Muscle layer of colon (tissue), 2 donors: ENCODE results near the gene RGS17.
"Not testable (repeated sequence)": the region's sequence is repeated elsewhere in the genome, so short reads cannot be mapped to it uniquely, and the experiment has no call there.

Experiments used
- H3K27ac ChIP-seq: one replicate; pipeline ENCODE4 v1.7.0; 2013; ENCODE audit warnings: low read depth, mild to moderate bottlenecking, low read length, moderate library complexity
- H3K27me3 ChIP-seq, 2 donors: one replicate each; pipeline ENCODE4 v1.7.0; 2013; ENCODE audit warnings: low read length in 2 of 2, mild to moderate bottlenecking in 2 of 2; ENCODE audit not compliant: insufficient read depth in 2 of 2, control insufficient read depth in 1 of 2
- H3K36me3 ChIP-seq: one replicate; pipeline ENCODE4 v1.7.0; 2013; ENCODE audit warnings: mild to moderate bottlenecking, low read length; ENCODE audit not compliant: insufficient read depth
- H3K4me1 ChIP-seq: one replicate; pipeline ENCODE4 v1.7.0; 2013; ENCODE audit warnings: mild to moderate bottlenecking, low read length; ENCODE audit not compliant: insufficient read depth
- H3K4me3 ChIP-seq, 2 donors: one replicate each; pipeline ENCODE4 v1.7.0; 2013; ENCODE audit warnings: low read length in 2 of 2, low read depth in 1 of 2, mild to moderate bottlenecking in 1 of 2, moderate library complexity in 1 of 2
- H3K9ac ChIP-seq: one replicate; pipeline ENCODE4 v1.7.0; 2013; ENCODE audit warnings: low read length
- H3K9me3 ChIP-seq: one replicate; pipeline ENCODE4 v1.7.0; 2013; ENCODE audit warnings: mild to moderate bottlenecking, low read length
- donor health status: abdominal sarcoma.
- donor health status: Adenocarcinoma of cecum.

The RGS17 gene

DNA sequence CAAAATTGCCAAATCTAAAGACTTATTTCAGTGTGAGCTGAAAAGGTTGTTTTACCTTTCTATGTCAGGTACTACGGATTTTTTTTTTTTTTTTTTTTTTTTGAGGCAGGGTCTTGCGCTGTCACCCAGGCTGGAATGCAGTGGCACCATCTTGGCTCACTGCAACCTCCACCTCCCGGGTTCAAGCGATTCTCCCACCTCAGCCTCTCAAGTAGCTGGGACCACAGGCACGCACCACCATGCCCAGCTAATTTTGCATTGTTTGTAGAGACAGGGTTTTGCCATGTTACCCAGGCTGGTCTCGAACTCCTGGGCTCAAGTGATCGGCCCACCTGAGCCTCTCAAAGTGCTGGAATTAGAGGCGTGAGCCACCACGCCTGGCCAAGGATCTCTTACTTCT lies 130.3 kb downstream of the RGS17 start:
- peaks cover 16% of the 10 kb centered on the region for H3K36me3 ChIP-seq
- H3K27ac ChIP-seq, H3K27me3 ChIP-seq, H3K9ac ChIP-seq, H3K9me3 ChIP-seq: not testable (repeated sequence)
- peaks cover 22% of the 10 kb centered on the region for H3K4me1 ChIP-seq
- H3K4me3 ChIP-seq, result peak overlapping the region in 1 of 2 donors; percentile 92

DNA sequence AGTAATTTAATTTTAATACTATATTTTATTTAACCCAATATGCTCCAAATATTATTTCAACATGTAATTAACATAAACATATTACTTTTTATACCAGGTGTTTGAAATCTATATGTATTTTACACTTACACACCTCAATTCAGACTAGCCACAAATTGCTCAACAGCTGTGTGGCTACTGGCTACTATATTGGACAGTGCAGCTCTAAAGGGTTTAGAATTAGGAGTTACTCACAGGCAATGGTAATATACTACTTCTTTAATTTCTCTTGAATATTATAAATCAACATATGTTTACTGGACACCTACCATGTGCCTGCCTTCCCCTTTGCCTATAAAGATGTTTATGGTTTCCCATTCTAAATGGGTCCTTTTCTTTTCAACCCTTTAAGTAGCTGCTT lies 130.8 kb downstream of the RGS17 start:
- no peak overlapping the region for H3K4me3 ChIP-seq
- H3K36me3 ChIP-seq, result peaks cover 21% of the 10 kb centered on the region
- H3K27ac ChIP-seq, result no peak overlapping the region
- H3K4me1 ChIP-seq, result peaks cover 22% of the 10 kb centered on the region
- no peaks in the 10 kb centered on the region for H3K27me3 ChIP-seq
- H3K9me3 ChIP-seq, result no peaks in the 10 kb centered on the region
- no peak overlapping the region for H3K9ac ChIP-seq

DNA sequence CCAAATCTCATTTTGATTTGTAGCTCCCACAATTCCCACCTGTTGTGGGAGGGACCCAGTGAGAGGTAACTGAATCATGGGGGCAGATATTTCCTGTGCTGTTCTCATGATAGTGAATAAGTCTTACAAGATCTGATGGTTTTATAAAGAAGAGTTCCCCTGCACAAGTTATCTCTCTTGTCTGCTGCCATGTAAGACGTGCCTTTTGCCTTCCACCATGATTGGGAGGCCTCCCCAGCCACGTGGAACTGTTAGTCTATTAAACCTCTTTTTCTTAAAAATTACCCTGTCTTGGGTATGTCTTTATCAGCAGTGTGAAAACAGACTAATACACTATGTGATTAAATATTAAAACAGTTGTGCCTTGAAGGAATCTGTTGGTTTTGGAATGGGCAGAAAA lies 131.5 kb downstream of the RGS17 start:
- not testable (repeated sequence) for H3K9me3 ChIP-seq, H3K9ac ChIP-seq, H3K27me3 ChIP-seq, H3K27ac ChIP-seq, H3K4me3 ChIP-seq
- Histone ChIP-seq H3K36me3 (peaks cover 21% of the 10 kb centered on the region), H3K4me1 (peaks cover 22% of the 10 kb centered on the region)

DNA sequence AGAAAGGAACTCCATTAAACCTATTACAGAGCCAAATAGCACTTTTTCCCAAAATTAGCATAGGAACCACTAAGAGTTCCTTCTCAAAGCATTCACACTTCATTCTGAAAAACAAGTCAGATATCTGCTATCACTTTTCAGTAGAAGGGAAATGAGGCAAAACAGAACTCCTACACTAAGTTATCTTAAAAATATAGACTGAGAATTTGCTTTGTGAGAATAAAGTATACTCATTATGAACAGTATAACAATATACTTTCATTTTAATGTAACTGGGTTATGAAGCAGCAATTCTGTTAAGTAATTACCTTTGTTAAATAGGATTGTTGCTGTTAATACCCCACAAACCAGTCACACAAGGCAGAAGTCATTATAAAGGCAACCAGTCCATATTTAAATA lies 137.2 kb downstream of the RGS17 start:
- Histone ChIP-seq H3K36me3 (peaks cover 26% of the 10 kb centered on the region), H3K4me1 (no peaks in the 10 kb centered on the region), H3K4me3 (no peak overlapping the region), H3K9me3 (no peaks in the 10 kb centered on the region), H3K9ac (no peak overlapping the region), H3K27me3 (no peaks in the 10 kb centered on the region), H3K27ac (no peak overlapping the region)

DNA sequence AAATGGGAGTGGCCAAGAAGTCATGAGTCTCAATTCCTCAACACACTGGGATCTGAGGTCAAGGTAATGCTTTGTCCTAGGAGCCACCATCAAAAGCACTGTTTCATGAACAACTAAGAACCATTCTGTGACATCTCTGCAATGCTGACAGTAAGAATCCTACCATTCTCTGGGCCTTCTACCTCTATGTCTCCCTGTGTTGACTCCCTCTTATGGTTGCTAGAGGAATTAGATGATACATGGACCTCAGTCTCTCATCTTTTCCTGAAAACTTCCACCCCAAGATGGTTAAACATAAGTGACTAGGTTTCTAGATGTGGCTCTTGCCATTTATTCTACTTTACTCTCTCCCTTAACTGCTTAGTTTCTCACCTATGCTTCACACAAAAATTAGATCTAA lies 137.7 kb downstream of the RGS17 start:
- H3K36me3 ChIP-seq, result peaks cover 26% of the 10 kb centered on the region
- no peaks in the 10 kb centered on the region for H3K27me3 ChIP-seq
- no peaks in the 10 kb centered on the region for H3K9me3 ChIP-seq
- H3K4me3 ChIP-seq, result no peak overlapping the region
- H3K9ac ChIP-seq, result no peak overlapping the region
- H3K4me1 ChIP-seq, result no peaks in the 10 kb centered on the region
- H3K27ac ChIP-seq, result no peak overlapping the region

DNA sequence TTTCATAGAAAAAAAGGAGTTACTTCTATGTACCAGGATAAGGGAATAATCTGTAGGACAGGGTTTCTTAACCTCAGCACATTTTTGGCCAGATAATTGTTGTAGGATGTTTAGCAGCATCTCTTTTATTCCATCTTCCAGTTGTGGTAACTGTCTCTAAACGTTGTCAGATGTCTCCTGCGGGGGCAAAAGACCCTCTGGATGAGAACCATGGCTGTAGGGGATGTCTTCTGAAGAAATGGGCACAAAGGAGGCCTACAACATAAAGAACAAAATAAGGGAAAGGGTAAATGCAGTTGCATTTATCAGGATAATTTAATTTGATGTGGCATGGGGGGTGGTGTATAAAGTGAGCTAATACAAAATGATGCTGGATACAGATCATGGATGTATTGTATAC lies 144.1 kb downstream of the RGS17 start:
- Histone ChIP-seq H3K9me3 (no peaks in the 10 kb centered on the region), H3K4me1 (peaks cover 20% of the 10 kb centered on the region), H3K27me3 (no peaks in the 10 kb centered on the region), H3K36me3 (no peaks in the 10 kb centered on the region), H3K27ac (no peak overlapping the region), H3K4me3 (no peak overlapping the region), H3K9ac (no peak overlapping the region)

DNA sequence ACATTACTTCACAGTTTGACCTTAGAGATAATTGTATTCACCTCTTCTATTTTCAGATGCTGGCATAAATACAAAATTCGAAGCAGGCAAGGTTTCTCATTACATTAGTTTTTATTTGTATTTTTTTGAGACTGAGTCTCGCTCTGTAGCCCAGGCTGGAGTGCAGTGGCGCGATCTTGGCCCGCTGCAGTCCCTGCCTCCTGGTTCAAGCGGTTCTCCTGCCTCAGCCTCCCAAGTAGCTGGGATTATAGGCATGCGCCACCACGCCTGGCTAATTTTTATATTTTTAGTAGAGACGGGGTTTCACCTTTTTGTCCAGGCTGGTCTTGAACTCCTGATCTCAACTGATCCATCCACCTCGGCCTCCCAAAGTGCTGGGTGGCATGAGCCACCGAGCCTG lies 145.8 kb downstream of the RGS17 start:
- not testable (repeated sequence) for H3K9me3 ChIP-seq, H3K27ac ChIP-seq, H3K4me3 ChIP-seq, H3K27me3 ChIP-seq, H3K36me3 ChIP-seq, H3K9ac ChIP-seq
- peaks cover 21% of the 10 kb centered on the region for H3K4me1 ChIP-seq

DNA sequence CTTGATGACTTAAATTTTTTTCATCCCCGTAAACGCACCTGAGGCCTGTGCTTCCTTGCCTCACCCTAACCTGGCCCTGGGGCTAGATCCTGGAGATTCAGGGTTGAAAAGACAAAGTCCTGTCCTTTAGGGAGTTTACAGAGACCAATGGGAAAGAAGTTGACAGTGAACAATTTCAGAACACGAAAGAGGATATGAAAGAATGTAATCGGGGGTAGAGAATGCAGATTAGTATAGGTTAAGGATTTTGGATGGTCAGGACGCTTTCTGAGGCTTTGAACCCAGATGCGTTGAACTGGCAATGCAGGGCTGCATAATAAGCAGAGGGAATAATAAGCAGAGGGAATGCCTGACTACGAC lies 146.6 kb downstream of the RGS17 start:
- Histone ChIP-seq H3K4me1 (peaks cover 21% of the 10 kb centered on the region), H3K9me3 (no peaks in the 10 kb centered on the region), H3K9ac (peak overlapping the region; percentile 90), H3K4me3 (peak overlapping the region; percentile 29 to 96), H3K27ac (peak overlapping the region; percentile 92), H3K36me3 (no peaks in the 10 kb centered on the region), H3K27me3 (no peaks in the 10 kb centered on the region)

DNA sequence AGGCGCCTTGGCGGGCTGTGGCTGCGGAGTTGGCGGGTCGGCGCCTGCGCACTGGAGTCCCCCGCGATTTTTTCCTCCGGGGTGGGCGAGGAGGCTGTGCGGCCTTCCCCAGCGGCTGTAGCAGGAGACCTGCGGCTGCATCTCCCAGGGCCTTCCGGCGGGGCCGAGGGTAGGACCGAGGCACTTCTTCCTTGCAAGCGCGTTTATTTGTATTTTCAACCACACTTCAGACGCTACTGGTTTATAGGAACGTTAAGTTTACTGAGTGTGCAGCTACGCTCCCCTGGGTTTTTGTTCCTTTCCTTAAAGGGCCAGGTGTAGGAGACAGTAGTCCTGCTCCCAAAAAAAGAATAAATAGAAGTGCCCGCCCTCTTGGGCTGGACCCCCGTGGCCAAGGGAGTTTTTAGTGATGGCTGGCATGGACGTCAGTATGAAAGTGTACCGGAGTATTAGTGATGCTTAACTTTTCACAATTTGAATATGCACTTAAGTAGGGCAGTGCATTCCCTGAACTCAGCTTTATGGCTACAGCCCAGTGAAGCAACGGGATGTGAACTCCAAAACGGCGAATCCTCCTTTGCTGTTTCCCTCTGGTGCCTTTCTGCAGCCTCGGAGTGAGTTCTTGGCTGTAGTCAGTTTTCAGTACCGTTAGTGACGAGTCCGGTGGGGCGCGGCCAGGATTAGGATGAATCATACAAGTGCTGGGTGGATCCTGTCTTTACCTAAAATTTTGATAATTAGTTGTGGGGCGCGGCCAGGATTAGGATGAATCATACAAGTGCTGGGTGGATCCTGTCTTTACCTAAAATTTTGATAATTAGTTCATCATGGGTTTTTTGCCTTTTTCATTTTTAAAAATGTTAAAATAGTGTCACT lies 147.2 kb downstream of the RGS17 start:
- Histone ChIP-seq H3K36me3 (no peaks in the 10 kb centered on the region), H3K9ac (peak overlapping the region; percentile 90), H3K27me3 (no peaks in the 10 kb centered on the region), H3K4me3 (peak overlapping the region; percentile 73 to 96), H3K4me1 (peaks cover 21% of the 10 kb centered on the region), H3K27ac (peak overlapping the region; percentile 92), H3K9me3 (no peaks in the 10 kb centered on the region)

DNA sequence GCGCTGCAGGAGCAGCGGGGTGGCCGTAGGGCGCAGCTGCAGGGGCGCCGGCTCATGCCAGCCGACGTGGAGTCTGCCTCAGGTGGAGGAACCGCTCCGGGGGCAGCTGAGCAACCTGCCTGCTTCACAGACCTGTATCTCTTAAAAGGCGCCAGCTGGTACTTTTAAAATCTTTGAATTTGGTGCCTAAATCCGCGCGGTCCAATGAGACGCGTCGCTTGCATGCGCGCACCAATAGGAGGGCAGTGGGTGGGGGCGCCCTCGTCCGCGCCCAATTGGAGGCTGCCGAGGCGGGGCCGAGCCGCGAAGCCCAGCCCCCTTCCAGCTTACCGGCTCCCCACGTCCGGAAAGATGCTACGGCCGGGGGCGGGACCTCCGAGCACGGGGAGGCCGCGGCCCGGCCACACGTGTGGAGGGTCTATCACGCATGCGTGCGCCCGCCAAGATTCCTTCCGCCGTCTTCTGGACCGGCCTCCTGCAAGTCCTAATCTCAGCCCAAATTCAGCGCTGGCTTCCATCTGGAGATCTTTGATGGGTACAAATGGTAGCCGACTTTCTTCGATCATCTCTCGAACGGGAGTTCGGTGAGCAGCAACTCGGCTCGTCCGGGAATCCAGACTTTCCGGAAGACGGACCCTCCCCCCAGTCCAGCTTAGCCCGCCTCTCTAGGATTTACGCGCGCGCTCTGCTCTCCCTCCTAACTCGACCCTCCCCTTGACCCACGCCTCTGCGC lies 148.0 kb downstream of the RGS17 start, which contains the start of gene FBXO5:
FBXO5 (minus strand) TSS at position 138 of the 733 bp plus-strand sequence; CDS start at position 56, 82 bp downstream.
- Histone ChIP-seq H3K4me1 (peaks cover 21% of the 10 kb centered on the region), H3K9me3 (no peaks in the 10 kb centered on the region), H3K9ac (peak within 1 kb of the TSS; percentile 90), H3K36me3 (no peaks in the 10 kb centered on the region), H3K4me3 (peak within 1 kb of the TSS; percentile 93 to 96), H3K27ac (peak within 1 kb of the TSS; percentile 92), H3K27me3 (no peaks in the 10 kb centered on the region)

DNA sequence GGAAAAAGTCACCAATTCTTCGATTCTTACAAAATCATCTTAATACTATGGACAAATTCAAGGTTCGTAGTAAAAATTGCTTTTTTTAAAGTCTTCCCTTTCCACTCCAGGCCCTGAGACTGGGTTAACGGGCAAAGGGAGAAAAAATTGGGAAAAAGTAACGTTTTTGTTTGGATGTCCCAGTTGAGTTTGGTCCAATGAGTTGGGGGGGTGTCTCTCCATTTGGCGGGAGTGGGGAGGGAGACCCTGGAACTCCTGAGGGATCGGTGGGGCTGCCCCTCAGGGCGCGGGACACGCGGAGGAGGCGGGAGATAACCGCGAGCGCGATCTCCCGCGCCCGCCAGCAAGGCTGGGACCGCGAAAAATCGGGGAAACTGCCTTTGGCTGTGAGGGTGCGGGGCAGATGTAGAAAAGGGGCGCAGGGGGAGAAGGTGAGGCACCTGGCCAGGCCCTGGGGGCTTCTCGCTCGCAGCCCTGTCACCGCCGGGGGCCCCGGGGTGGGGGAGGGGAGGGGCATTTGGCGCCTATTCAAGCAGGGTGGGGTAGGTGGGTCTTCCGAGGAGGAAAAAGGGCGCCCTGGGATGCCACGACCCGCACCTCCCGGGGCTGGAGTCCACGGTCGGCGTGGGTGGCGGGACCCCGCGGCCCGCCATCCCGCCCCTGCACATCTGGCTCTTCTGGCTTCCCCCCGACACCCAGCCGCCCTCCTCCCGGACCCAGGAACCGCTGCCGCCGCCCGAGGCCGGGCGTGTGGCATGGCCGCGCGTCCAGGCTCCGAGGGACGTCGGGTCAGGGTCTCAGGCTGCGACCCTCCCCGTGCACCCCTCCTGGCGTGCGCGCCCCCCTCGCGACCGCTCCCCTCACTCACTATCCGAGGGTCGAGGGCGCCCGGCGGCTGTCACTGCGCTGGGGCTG lies 148.8 kb downstream of the RGS17 start:
- Histone ChIP-seq H3K27ac (no peak overlapping the region), H3K9ac (no peak overlapping the region), H3K4me3 (peak overlapping the region; percentile 56 to 93), H3K4me1 (peaks cover 21% of the 10 kb centered on the region), H3K36me3 (no peaks in the 10 kb centered on the region), H3K27me3 (no peaks in the 10 kb centered on the region), H3K9me3 (no peaks in the 10 kb centered on the region)
